Loucy (cell line): ENCODE data around the gene SLC20A1.
A peak's percentile ranks its signal among the peaks of the same experiment; 100 is the strongest.

Source experiments
- H2AFZ ChIP-seq: fragments of 200-600 bp; sonication (generic); 2 replicates; pipeline ENCODE4 v1.6.0; 2016; ENCODE audit warnings: antibody characterized with exemption, mild to moderate bottlenecking, low read length, moderate library complexity
- H3F3A ChIP-seq: fragments of 200-600 bp; 2 replicates; pipeline ENCODE4 v1.6.0; 2016; ENCODE audit warnings: antibody characterized with exemption, low read depth, mild to moderate bottlenecking
- H3K27me3 ChIP-seq: fragments of 200-600 bp; sonication (generic); 2 replicates; pipeline ENCODE4 v1.6.1; 2014; ENCODE audit warnings: low read length, mild to moderate bottlenecking; ENCODE audit not compliant: insufficient read depth, poor library complexity, severe bottlenecking
- H3K36me3 ChIP-seq: fragments of 200-600 bp; sonication (generic); 2 replicates; pipeline ENCODE4 v1.6.1; 2016; ENCODE audit warnings: low read length; ENCODE audit not compliant: insufficient read depth
- H3K4me1 ChIP-seq: fragments of 200-600 bp; sonication (generic); 2 replicates; pipeline ENCODE4 v1.5.1; 2014; ENCODE audit warnings: low read length, mild to moderate bottlenecking; ENCODE audit not compliant: insufficient read depth, poor library complexity, severe bottlenecking
- H3K4me2 ChIP-seq: fragments of 200-600 bp; sonication (generic); 2 replicates; pipeline ENCODE4 v1.6.0; 2014; ENCODE audit warnings: antibody characterized with exemption, low read length, low read depth, mild to moderate bottlenecking; ENCODE audit not compliant: poor library complexity, severe bottlenecking
- H3K4me3 ChIP-seq: fragments of 200-600 bp; sonication (generic); 2 replicates; pipeline ENCODE4 v1.5.1; 2014; ENCODE audit warnings: low read length, mild to moderate bottlenecking, mixed read lengths; ENCODE audit not compliant: poor library complexity, severe bottlenecking
- H3K79me2 ChIP-seq: fragments of 200-600 bp; sonication (generic); 2 replicates; pipeline ENCODE4 v1.6.1; 2014; ENCODE audit warnings: low read length; ENCODE audit not compliant: insufficient read depth
- H3K9ac ChIP-seq: fragments of 200-600 bp; sonication (generic); 2 replicates; pipeline ENCODE4 v1.6.0; 2014; ENCODE audit warnings: mild to moderate bottlenecking, low read depth, low read length, moderate library complexity; ENCODE audit not compliant: poor library complexity, severe bottlenecking
- H3K9me2 ChIP-seq: fragments of 200-600 bp; sonication (generic); replicated peaks from 2 replicates; pipeline ENCODE4 v1.6.1; 2016; ENCODE audit warnings: low read depth, low read length, mixed read lengths
- H3K9me3 ChIP-seq: fragments of 200-600 bp; sonication (generic); 2 replicates; pipeline ENCODE4 v1.6.1; 2014; ENCODE audit warnings: mild to moderate bottlenecking, antibody characterized with exemption, low read length, low read depth; ENCODE audit not compliant: insufficient read depth
- H4K20me1 ChIP-seq: fragments of 200-600 bp; sonication (generic); 2 replicates; pipeline ENCODE4 v1.6.0; 2014; ENCODE audit warnings: antibody characterized with exemption, low read length, mild to moderate bottlenecking; ENCODE audit not compliant: insufficient read depth, poor library complexity, severe bottlenecking
- EZH2phosphoT487 ChIP-seq: fragments of 200-600 bp; IDR thresholded peaks from 2 replicates; pipeline ENCODE4 v1.6.1; 2018; ENCODE audit warnings: antibody characterized with exemption, mild to moderate bottlenecking, moderate library complexity, borderline replicate concordance
- TF ChIP-seq, protein P1 (sequence below): fragments of 200-600 bp; sonication (generic); conservative IDR thresholded peaks from 2 replicates; pipeline ENCODE4 v1.5.1; 2014; ENCODE audit warnings: mild to moderate bottlenecking, antibody characterized with exemption, low read length

SLC20A1 gene

DNA sequence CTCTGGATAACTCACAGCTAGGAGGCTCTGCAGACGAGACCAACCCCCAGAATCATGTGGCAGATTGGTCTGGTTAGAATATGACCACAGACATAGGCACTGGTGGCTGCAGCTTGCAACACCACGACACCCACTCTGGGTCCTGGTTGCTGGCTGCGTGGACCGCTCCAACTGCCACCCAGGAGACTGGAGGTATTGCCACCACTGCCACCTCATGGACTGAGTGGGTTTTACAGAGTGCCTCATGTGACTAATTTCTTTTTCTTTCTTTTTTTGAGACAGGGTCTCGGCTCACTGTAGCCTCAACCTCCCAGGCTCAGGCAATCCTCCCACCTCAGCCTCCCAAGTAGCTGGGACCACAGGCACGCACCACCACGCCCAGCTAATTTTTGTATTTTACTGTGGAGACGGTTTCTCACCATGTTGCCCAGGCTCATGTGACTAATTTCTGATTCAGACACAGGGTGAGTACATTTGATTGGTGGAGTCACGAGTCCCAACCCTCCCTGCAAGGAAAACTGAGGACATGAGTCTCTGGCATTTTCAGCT lies 45.2 kb downstream of the SLC20A1 start:
- Histone ChIP-seq H3K4me2 (no peak overlapping the region), H3K9ac (peak overlapping the region; percentile 37), H3K4me3 (no peak overlapping the region)

DNA sequence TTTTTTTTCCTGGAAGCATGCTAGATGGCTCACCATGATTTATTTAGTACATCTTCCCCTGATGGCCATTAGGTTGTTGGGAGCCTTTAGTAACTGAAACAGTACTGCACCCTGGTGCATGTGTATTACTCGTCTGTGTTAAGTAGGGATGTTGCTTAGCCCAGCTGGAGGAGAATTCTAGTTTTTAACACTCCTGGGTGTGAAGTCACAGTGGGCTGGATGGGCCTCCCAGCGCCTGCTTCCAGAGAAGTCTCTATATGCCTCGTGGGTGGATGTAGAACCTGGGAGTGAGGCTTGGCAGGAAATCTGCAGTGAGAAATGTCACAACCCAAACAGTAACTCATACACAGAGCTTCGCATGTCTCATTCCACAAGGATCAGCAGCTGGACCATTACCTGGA lies 46.1 kb downstream of the SLC20A1 start:
- H4K20me1 ChIP-seq = no peaks in the 10 kb centered on the region
- no peaks in the 10 kb centered on the region for H3K9me2 ChIP-seq
- H3K79me2 ChIP-seq = no peaks in the 10 kb centered on the region
- H3K36me3 ChIP-seq = no peaks in the 10 kb centered on the region
- TF ChIP-seq, protein P1, sequence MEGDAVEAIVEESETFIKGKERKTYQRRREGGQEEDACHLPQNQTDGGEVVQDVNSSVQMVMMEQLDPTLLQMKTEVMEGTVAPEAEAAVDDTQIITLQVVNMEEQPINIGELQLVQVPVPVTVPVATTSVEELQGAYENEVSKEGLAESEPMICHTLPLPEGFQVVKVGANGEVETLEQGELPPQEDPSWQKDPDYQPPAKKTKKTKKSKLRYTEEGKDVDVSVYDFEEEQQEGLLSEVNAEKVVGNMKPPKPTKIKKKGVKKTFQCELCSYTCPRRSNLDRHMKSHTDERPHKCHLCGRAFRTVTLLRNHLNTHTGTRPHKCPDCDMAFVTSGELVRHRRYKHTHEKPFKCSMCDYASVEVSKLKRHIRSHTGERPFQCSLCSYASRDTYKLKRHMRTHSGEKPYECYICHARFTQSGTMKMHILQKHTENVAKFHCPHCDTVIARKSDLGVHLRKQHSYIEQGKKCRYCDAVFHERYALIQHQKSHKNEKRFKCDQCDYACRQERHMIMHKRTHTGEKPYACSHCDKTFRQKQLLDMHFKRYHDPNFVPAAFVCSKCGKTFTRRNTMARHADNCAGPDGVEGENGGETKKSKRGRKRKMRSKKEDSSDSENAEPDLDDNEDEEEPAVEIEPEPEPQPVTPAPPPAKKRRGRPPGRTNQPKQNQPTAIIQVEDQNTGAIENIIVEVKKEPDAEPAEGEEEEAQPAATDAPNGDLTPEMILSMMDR = no peak
- TF ChIP-seq EZH2phosphoT487 = no peak
- peak overlapping the region; percentile 23 for H3K4me2 ChIP-seq
- no peaks in the 10 kb centered on the region for H3F3A ChIP-seq
- no peaks in the 10 kb centered on the region for H3K9me3 ChIP-seq
- no peak overlapping the region for H3K4me3 ChIP-seq
- H3K4me1 ChIP-seq = peaks cover 27% of the 10 kb centered on the region
- H3K27me3 ChIP-seq = no peaks in the 10 kb centered on the region
- H2AFZ ChIP-seq = no peak overlapping the region
- peak overlapping the region; percentile 37 for H3K9ac ChIP-seq

More for the DNA sequence above, 45.2 kb downstream of the SLC20A1 start:
- TF ChIP-seq, protein P1 = peak; percentile 72
- TF ChIP-seq EZH2phosphoT487 = no peak
- Histone ChIP-seq H3K36me3 (no peaks in the 10 kb centered on the region), H3F3A (no peaks in the 10 kb centered on the region), H4K20me1 (no peaks in the 10 kb centered on the region), H3K27me3 (no peaks in the 10 kb centered on the region), H3K9me3 (no peaks in the 10 kb centered on the region), H3K9me2 (no peaks in the 10 kb centered on the region), H2AFZ (peak overlapping the region; percentile 44; the same call in 1 of the 2 replicates), H3K79me2 (no peaks in the 10 kb centered on the region), H3K4me1 (peaks cover 32% of the 10 kb centered on the region)

DNA sequence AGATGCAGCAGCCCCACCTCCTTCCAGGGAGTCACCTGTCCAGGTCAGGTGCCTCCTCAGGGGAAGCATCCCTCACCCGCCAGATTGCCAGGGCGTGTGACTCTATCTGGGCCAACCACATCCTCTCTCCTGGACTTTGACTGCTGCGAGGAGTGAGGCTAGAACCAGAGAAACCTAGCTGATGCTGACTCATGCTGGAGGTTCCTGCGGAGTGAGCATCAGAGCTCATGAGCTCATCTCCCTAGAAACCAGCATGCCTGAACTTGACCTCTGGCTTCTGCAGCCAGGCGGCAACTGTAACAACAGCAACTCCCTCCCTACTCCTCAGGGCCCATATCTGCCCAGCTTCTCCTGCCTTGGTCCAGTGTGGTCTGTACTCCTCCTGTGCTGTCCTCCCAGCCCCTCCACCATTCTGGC lies 46.8 kb downstream of the SLC20A1 start:
- peaks cover 27% of the 10 kb centered on the region for H3K4me1 ChIP-seq
- no peaks in the 10 kb centered on the region for H3K36me3 ChIP-seq
- H3K9ac ChIP-seq = peak overlapping the region; percentile 79
- H3K79me2 ChIP-seq = no peaks in the 10 kb centered on the region
- TF ChIP-seq EZH2phosphoT487 = no peak
- TF ChIP-seq, protein P1 = no peak
- H3F3A ChIP-seq = no peaks in the 10 kb centered on the region
- no peaks in the 10 kb centered on the region for H3K27me3 ChIP-seq
- no peaks in the 10 kb centered on the region for H3K9me2 ChIP-seq
- H3K4me3 ChIP-seq = peak overlapping the region; percentile 8
- peak overlapping the region; percentile 23 for H3K4me2 ChIP-seq
- H3K9me3 ChIP-seq = no peaks in the 10 kb centered on the region
- no peaks in the 10 kb centered on the region for H4K20me1 ChIP-seq
- H2AFZ ChIP-seq = no peak overlapping the region
